GM12801 (cell line): ENCODE results near the gene EPB41.

Experiments
- TF ChIP-seq, protein P1 (sequence below): IDR thresholded peaks from one replicate; pipeline ENCODE4 v1.5.1; 2011; ENCODE audit warnings: control low read depth; ENCODE audit not compliant: insufficient read length; ENCODE audit errors: extremely low read depth

The EPB41 gene

DNA sequence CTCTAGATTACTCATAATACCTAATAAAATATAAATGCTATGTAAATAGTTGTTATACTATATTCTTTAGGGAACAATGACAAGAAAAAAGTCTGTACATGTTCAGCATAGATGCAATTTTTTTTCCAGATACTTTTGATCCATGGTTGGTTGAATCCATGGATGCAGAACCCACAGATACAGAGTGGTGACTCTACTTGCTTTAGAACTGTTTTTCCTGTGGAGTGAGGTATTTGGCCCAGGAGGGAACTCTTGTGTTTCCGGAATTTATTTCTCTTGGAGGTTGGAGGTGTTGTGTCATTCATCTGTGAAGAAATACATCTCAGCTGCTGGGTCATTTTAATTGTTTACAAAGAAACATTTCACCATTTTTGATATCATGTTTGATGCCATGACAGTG lies 180.6 kb downstream of the EPB41 start:
- TF ChIP-seq, protein P1, sequence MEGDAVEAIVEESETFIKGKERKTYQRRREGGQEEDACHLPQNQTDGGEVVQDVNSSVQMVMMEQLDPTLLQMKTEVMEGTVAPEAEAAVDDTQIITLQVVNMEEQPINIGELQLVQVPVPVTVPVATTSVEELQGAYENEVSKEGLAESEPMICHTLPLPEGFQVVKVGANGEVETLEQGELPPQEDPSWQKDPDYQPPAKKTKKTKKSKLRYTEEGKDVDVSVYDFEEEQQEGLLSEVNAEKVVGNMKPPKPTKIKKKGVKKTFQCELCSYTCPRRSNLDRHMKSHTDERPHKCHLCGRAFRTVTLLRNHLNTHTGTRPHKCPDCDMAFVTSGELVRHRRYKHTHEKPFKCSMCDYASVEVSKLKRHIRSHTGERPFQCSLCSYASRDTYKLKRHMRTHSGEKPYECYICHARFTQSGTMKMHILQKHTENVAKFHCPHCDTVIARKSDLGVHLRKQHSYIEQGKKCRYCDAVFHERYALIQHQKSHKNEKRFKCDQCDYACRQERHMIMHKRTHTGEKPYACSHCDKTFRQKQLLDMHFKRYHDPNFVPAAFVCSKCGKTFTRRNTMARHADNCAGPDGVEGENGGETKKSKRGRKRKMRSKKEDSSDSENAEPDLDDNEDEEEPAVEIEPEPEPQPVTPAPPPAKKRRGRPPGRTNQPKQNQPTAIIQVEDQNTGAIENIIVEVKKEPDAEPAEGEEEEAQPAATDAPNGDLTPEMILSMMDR, result no peak

DNA sequence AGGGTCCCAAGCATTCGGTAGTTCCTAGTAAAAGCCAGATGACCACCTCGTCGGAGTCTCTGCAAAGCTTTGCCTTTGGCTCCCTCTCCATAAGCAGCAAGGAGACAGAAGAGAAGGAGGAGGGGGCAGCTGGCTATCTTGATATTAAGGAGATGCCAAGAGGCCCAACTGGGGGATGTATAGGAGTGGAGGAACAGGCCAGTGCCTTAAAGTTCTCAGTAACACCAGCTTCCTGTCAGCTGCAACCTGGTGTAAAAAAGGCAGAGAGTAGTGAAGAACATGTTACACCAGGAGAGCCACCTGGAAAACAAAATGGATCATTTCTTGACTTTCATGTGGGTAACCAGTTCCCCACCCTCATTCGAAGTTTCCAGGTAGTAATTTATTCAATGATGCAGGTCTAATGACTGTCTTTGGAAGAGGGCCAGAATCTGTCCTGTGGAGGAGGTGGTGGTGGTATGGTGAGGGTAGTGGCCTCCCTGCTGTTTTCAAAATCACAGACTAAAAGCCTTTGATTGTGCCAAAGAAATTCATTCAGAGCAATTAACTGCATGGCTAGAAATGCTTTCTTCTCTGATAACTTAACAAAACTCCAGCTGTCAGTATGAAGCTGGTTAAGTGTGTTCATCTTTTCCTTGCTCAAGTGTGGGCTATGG lies 182.0 kb downstream of the EPB41 start:
- TF ChIP-seq, protein P1, result no peak

DNA sequence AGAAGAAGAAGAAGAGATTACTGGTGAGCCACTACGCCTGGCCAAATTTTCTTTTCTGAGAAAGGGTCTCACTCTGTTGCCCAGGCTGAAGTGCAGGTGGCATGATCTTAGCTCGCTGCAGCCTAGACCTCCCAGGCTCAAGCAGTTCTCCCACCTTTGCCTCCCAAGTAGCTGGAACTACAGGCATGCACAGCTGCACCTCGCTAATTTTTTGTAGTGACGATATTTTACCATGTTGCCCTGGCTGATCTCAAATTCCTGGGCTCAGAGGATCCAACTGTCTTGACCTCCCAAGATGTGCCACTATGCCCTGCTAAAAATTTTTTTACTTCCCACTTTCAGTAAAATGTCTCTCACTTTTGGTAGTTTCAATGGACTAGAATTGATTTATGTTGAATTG lies 184.9 kb downstream of the EPB41 start:
- TF ChIP-seq, protein P1, result no peak

DNA sequence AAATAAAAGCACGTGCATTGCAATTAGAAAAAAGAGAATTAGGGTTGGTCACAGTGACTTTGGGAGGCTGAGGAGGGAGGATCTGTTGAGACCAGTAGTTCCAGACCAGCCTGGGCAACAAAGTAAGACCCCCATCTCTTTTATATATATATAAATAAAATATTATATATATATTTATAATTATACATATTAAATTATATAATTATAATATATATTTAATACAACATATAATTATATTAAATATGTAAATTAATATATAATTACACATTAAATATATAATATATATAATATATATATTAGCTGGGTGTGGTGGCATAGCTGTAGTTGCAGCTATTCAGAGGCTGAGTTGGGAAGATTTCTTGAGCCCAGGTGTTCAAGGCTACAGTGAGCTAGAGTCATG lies 186.1 kb downstream of the EPB41 start:
- TF ChIP-seq, protein P1, result no peak

DNA sequence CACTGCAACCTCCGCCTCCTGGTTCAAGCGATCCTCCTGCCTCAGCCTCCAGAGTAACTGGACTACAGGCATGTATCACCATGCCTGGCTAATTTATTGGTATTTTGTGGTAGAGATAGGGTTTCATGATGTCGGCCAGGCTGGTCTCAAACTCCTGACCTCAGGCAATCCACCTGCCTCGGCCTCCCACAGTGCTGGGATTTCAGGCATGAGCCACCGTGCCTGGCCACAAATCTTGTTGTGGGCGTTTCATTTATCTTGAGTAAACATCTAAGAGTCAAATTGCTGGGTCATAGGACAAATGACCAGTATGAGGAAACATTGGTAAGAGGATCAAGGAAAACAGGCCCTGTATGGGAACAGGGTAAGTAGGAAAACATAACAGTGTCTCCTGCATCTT lies 191.5 kb downstream of the EPB41 start:
- TF ChIP-seq, protein P1, result no peak

DNA sequence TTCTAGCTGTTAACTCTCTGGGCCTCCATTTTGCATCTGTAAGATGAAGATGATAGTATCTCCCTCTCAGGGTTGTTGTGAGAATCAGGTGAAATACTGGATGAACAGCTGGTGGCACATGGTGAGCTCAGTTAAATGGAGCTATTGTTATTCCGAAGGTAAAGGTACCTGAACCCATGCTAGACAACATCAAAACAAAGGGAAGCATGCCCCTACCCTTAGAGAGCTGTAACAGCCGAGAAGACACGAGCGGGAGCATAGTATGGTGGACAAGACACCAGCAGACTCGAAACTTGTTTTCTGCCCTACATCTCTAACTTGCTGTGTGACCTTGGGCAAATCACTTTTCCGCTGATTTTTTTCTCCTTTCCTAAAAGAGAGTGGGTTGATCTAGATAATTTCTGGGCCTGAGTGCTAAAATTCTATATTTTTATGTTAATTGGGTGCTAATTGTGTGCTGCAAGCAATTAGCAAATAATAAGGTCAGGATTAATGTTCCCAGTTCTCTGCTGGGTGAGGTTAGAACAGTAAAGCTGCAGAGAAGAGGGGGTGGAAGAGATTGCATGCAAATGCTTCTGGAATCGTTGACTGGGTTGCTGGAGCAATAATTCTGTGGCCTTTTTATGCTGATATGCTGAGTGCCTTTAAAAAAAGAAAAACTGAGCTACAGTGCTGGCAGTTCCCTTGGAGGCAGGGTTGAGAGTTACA lies 198.5 kb downstream of the EPB41 start:
- TF ChIP-seq, protein P1, result no peak

DNA sequence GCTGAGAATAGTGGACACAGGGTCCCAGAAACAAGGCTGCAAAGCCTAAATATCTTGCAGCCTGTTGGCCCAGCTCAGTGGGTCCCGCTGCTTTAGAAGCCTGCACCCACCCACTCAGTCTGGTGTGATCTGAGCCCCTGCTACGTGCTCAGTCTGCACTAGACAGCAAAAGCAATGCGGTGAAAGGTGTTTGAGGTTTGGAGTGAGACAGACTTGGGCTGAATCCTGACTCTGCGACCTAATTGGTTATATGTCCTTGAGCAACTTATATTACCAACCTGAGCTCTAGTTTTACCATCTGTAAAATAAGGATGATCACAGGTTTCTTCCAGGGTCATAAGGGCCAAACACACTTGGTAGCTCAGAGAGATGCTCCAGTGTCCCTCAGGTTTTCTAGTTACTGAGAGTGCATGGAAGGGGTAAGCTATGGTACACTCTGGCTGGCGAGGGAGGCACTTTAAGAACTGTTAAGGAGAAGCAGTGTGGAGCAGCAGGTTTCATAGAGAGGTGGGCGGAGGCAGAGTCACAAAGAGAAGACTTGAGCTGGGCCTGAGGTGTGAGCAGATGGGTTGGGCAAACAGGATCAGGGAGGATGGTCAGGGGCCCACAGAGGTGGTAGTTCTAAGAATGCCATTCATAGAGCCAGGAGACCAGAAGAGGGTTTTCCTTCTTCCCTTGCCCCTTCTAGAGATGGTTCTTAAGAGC lies 199.2 kb downstream of the EPB41 start:
- TF ChIP-seq, protein P1, result no peak
